Measurements from ENCODE around the gene SLC25A33.
"Not testable (repeated sequence)": the region's sequence is repeated elsewhere in the genome, so short reads cannot be mapped to it uniquely, and the experiment has no call there.

Gene SLC25A33

GRCh38 chr1:9539829-9540550, 725 bp downstream of the SLC25A33 start:
- peak; percentile 75 for DNase-seq (ENCODE audit: low spot score)
- peak; percentile 40 for FAIRE-seq

DNA sequence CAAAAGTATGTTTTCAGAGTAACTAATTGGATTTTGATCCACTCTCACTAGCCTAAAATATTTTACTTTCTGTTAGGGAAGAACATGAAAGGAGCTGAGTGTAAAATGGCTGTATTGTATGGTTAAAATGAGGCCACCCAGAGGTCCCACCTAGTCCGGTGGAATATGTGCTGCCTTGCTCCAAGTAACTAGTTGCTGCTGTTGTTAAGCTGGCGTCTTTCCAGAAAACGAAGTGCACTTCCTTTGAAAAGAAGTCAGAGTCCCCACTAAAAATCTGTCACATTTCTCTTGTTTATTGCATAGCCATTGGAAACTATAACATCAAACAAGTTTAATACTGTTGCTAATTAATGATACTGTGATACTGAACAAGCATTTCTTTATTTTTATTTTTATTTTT, 3.2 kb downstream of the SLC25A33 start:
- FAIRE-seq = no peak
- DNase-seq (ENCODE audit: low spot score) = no peak

DNA sequence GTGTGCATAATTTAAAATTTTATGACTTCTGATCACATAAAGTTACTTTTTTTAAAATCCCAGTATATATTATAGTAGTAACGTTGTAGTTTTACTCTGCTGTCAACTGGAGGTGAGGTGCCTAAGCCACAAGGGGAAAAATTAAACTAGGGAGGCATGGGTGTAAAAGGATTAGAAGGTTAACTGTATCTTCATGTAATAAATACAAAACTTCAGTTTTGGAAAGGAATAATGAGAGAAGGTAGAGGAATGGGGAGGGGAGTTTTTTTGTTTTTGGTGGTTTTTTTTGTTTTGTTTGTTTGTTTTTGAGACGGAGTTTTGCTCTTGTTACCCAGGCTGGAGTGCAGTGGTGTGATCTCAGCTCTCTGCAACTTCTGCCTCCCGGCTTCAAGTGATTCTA, 5.7 kb downstream of the SLC25A33 start:
- no peak for FAIRE-seq
- DNase-seq (ENCODE audit: low spot score) = no peak

DNA sequence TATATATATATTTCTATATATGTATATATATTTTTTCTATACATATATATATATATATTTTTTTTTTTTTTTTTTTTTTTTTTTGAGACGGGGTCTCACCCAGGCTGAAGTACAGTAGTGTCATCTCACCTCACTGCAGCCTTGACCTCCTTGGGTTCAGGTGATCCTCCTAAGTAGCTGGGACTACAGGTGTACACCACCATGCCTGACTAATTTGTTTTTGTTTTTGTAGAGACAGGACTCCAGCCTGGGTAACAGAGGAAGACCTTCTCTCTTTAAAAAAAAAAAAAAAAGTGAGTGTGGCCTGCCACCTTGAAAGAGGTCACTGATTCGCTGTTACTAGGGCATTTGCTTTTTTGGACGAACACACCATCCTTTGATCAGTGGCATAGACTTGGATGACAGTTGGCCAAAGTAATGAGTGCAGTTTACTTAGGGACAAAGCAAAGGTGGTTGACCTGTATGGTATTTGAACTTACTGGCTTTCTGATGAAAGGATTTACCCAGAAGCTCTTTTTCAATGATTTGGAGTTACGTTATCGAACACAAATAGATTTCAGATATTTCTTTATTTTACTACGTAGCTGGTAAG, 10.8 kb downstream of the SLC25A33 start:
- no peak for DNase-seq (ENCODE audit: low spot score)
- no peak for FAIRE-seq

DNA sequence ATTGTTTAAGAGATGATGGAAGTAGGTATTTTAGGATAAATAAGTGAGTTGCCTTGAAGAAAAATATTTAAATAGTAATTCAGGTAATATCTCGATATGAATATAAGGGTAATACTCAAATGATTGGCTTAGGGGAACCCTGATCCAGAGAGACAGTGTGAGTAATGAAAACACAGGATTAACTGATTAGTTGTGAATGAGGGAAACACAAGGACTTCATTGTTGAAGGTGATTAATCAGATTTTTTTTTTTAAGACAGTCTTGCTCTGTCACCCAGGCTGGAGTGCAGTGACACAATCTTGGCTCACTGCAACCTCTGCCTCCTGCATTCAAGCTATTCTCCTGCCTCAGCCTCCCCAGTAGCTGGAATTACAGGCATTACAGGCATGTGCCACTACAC, 12.7 kb downstream of the SLC25A33 start:
- DNase-seq (ENCODE audit: low spot score) (no peak), FAIRE-seq (no peak)

DNA sequence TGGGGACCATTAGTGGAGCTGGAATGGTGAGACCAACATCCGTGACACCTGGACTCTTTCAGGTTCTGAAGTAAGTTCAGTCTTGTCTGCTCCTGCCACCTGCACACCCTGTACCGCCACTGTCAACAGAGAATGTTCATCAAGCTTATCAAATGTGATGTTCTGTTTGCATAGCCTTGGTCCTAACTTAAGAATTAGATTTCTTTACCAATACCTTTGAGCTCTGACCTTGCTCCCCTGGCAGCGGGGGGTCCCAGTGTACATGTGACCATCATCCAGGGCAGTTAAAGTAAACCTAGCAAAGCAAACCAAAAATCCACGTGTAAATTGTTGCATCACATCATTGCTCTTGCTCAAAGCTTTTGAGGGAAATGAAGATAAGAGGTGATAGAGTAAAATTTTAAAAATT, 14.5 kb downstream of the SLC25A33 start:
- no peak for DNase-seq (ENCODE audit: low spot score)
- no peak for FAIRE-seq

DNA sequence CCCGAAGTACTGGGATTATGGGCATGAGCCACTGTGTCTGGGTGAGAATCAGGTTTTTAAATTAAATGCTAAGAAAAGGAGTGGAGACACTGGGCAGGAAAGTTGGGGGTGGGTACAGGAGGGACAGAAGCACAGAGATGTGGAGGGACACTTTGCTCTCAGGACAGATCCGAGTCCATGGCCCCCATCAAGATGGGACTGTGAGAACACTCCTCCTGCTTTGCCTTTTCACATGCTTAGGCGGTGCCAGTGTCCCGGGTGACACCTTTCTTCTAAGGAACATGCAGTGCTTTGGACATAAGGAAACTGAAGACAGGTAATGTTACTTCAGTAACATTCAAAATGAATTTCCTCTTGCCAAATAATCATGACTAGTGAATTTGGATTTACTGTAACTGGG, 16.7 kb downstream of the SLC25A33 start:
- FAIRE-seq = no peak
- DNase-seq (ENCODE audit: low spot score) = no peak

GRCh38 chr1:9557624-9558023, 18.4 kb downstream of the SLC25A33 start:
- DNase-seq (ENCODE audit: low spot score) (no peak), FAIRE-seq (no peak)

DNA sequence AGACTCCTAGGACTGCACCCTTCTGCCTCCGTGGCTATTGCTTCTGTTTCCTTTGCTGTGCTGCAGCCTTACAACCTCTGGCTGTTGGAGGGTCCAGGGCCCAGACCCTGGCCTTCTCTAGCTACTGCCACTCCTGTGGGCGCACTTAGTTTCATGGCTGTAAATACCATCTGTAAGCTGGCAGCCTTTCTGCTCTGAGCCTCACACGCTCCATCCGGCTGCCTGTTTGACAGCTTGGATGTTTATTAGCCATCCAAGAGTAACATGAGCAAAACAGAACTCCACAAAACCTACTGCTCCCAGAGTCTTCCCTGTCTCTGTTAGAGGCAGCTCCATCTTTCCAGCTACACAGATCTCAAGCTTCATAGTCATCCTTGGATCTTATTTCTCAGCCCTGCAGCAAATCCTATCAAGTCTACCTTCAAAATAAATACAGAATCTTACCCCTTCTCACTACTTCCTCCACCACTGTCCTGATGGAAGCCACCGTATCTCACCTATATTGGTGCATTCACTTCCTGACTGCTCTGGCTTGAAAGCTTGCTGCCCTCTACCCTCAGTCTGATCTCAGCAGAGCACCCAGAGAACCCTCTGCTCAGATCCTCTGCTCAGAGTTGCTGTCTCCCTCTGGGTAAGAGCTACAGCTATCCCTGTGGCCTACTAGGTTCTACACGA, 19.1 kb downstream of the SLC25A33 start:
- FAIRE-seq (no peak), DNase-seq (ENCODE audit: low spot score) (no peak)

- no peak for DNase-seq (ENCODE audit: low spot score)
- FAIRE-seq = no peak
These were observed 19.8 kb downstream of the SLC25A33 start for GRCh38 chr1:9558946-9559545.

- DNase-seq (ENCODE audit: low spot score) = no peak
- FAIRE-seq = no peak
These were observed 20.4 kb downstream of the SLC25A33 start for GRCh38 chr1:9559673-9560072.

DNA sequence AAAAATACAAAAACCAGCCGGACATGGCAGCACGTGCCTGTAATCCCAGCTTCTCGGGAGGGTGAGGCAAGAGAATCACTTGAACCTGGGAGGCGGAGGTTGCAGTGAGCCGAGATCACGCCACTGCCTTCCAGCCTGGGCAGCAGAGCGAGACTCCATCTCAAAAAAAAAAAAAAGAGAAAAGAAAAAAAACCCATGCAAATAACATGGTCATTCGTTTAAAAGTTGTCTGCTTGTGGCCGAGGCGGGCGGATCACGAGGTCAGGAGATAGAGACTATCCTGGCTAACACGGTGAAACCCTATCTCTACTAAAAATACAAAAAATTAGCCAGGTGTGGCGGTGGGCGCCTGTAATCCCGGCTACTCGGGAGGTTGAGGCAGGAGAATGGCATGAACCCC, 20.8 kb downstream of the SLC25A33 start:
- FAIRE-seq; DNase-seq (ENCODE audit: low spot score): not testable (repeated sequence)

- FAIRE-seq (no peak), DNase-seq (ENCODE audit: low spot score) (peak; percentile 74)
These were observed 22.2 kb downstream of the SLC25A33 start for GRCh38 chr1:9561429-9561828.

GRCh38 chr1:9569267-9569666, 30.0 kb downstream of the SLC25A33 start:
- DNase-seq (ENCODE audit: low spot score) (no peak), FAIRE-seq (no peak)

DNA sequence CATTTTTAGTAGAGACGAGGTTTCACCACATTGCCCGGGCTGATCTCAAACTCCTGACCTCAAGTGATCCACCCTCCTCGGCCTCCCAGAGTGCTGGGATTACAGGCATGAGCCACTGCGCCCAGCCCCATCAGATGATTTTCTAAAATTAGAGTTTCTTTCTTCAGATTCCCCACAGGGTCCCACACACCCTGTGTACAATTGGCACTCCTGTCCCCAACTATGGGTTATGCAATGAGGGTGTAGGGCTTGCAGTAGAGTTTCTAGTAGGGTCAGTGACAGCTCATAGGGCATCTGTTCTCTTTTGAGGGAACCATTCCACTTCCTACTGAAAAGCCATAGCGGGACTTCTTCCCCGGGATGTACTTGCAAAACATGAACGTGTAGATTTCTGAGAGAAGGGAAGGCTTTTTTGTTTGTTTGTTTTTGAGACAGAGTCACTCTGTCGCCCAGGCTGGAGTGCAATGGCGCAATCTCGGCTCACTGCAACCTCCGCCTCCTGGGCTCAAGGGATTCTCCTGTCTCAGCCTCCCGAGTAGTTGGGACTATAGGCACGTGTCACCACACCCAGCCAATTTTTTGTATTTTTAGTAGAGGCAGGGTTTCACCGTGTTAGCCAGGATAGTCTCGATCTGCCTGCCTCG, 31.7 kb downstream of the SLC25A33 start:
- DNase-seq (ENCODE audit: low spot score); FAIRE-seq: not testable (repeated sequence)

DNA sequence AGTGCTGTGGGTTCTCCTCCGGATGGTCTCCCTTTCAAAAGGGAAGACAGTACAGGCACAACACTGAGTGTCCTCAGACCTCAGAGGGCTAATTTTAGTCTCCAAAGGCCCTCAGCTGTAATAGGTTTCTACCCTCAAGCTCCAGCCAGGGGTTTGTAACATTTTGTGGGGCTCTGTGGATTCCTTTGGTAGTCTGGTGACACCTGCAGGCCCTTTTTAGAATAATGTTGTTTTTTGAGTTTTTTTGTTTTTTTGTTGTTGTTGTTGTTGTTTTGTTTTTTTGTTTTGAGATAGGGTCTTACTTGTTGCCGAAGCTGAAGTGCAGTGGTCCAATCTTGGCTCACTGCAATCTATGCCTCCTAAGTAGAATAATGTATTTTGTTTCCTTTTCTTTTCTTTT, 34.5 kb downstream of the SLC25A33 start:
- FAIRE-seq = no peak
- no peak for DNase-seq (ENCODE audit: low spot score)

- DNase-seq (ENCODE audit: low spot score) = no peak
- FAIRE-seq = no peak
These were observed 36.2 kb downstream of the SLC25A33 start for GRCh38 chr1:9575486-9575885.

DNA sequence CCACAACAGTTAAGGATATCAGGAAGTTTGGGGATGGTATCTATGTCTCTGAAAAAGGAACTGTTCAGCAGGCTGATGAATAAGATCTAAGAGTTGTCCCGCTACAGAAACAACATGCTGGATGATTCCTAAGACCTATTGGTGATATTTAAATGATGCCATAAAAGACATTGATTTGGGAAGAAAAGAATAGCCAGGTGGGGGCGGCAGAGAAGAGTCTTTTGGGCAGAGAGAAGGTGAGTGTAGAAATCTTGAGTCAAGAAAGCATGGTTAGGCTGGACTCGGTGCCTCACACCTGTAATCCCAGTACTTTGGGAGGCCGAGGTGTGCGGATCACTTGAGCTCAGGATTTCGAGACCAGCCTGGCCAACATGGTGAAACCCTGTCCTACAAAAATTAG, 37.6 kb downstream of the SLC25A33 start:
- DNase-seq (ENCODE audit: low spot score) (no peak), FAIRE-seq (no peak)

GRCh38 chr1:9577423-9577822, 38.2 kb downstream of the SLC25A33 start:
- no peak for FAIRE-seq

DNA sequence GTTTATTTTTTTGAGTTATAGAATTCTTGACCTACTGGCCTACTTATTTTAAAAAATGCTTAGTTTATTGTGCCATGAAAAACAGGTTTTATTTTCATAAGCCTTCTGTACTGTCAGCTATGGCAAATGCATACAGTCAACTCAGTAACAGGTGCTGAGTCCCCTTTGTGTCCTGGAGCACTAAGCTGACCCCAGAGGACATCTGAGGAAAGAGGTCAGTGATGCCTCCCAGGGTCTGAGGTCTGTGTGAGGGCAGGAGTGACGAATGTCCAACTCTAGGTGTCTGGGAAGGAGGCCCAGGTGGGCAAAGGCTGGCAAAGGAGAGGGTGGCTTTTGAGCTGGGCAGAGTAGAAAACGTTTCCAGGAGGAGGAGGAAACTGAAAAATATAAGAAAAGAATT, 41.7 kb downstream of the SLC25A33 start:
- DNase-seq (ENCODE audit: low spot score) = no peak
- no peak for FAIRE-seq

More at GRCh38 chr1:9577423-9577822, 38.2 kb downstream of the SLC25A33 start:
- DNase-seq (ENCODE audit: low spot score) = no peak

GRCh38 chr1:9586147-9586766, 47.0 kb downstream of the SLC25A33 start:
- no peak for DNase-seq (ENCODE audit: low spot score)
- FAIRE-seq = no peak
